NCI-H526 treated with DMSO at 0.1 percent for 48 hours (cell line): ENCODE data around the gene SLC36A3.
"Not testable (repeated sequence)": the region's sequence is repeated elsewhere in the genome, so short reads cannot be mapped to it uniquely, and the experiment has no call there.

ENCODE experiments used
- DNase-seq: peaks from one replicate; lab custom pipeline; 2025; lab: John Stamatoyannopoulos, UW

Gene SLC36A3

GRCh38 chr5:151259931-151260330 is 43.6 kb downstream of the SLC36A3 start:
- no peak for DNase-seq

DNA sequence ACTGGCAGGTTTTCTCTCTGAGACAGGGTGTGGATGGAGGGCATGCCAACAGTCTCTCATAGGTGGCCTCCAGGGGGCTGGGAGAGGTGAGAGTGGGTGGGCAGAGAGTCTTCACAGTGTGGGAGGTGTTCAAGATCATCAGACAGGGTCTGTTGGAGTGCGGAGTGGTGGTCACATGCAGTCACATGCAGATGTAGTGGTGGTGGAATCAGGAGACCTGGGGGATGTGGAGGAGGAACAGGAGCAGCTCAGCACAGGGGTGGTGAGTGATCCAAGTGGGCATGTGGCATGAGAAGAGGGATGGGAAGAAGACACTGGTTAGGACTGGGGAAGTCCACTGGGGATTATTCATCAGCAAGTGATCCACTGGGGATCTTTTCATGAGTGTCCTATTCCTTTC is 44.8 kb downstream of the SLC36A3 start:
- DNase-seq = no peak

- DNase-seq = no peak
These were observed 45.4 kb downstream of the SLC36A3 start for GRCh38 chr5:151258201-151258611.

GRCh38 chr5:151257731-151258181 is 45.8 kb downstream of the SLC36A3 start:
- DNase-seq = no peak

- DNase-seq = no peak
These were observed 47.8 kb downstream of the SLC36A3 start for GRCh38 chr5:151255621-151256286.

DNA sequence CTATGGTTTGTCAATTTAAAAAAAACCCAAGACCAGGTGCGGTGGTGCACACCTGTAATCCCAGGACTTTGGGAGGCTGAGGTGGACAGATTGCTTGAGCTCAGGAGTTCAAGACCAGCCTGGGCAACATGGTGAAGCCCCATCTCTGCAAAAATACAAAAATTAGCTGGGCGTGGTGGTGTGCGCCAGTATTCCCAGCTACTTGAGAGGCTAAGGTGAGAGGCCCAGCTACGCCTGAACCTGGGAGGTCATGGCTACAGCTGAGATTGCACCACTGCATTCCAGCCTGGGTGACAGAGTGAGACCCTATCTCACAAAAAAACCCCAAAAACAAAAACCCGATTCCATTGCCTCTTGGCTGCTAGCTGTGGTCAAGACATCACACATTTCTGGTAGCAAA is 48.6 kb downstream of the SLC36A3 start:
- not testable (repeated sequence) for DNase-seq

GRCh38 chr5:151254556-151254955 is 49.0 kb downstream of the SLC36A3 start:
- no peak for DNase-seq

DNA sequence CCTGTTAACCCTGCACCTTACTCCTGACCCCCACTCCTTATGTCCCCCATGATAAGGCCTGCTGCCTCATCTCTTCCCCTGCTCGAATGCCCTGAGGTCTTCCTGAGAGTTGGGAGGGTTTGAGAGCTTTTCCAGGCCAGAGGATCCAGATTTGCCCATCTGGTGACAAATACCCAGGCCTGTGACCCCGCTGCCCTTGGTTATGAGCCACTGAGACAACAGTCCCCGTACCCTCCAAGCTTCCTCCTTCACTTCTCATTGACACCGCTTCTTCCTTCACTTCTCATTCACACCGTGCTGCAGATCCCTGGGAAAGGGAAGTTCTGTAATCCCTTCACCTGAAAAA is 50.0 kb downstream of the SLC36A3 start:
- no peak for DNase-seq

GRCh38 chr5:151252762-151253604 is 50.6 kb downstream of the SLC36A3 start, which contains the start of gene GM2A:
Gene GM2A, plus strand, starts transcription at chr5:151253185. Its CDS starts 32 bp downstream, at chr5:151253217.
- DNase-seq = peak; percentile 97

- DNase-seq = no peak
These were observed 51.9 kb downstream of the SLC36A3 start for GRCh38 chr5:151251621-151252020.

DNA sequence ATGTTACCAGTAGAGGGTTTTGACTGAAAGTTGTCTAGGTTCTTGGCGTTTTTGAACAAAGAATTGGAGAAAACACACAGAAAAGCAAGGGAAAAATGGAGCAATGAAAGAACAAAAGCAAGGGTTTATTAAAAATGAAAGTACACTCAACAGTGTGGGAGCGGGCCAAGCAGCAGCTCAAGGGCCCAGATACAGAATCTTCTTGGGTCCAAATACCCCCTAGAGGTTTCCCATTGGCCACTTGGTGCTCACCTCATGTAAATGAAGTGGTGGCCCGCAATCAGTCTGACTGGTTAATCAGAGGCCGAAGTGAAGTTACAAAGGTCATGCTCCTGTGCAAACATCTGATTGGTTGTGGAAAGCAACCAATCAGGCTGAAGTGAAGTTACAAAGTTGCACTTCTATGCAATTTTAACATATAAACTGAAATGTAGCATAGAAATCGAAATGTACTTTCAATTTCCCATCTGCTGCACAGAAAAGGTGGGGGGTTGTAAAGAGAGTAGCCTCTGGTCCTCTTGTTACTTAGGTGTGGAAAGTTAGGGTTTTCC is 52.5 kb downstream of the SLC36A3 start:
- no peak for DNase-seq

GRCh38 chr5:151250346-151251000 is 53.1 kb downstream of the SLC36A3 start:
- no peak for DNase-seq

GRCh38 chr5:151249281-151249680 is 54.3 kb downstream of the SLC36A3 start:
- DNase-seq = no peak

DNA sequence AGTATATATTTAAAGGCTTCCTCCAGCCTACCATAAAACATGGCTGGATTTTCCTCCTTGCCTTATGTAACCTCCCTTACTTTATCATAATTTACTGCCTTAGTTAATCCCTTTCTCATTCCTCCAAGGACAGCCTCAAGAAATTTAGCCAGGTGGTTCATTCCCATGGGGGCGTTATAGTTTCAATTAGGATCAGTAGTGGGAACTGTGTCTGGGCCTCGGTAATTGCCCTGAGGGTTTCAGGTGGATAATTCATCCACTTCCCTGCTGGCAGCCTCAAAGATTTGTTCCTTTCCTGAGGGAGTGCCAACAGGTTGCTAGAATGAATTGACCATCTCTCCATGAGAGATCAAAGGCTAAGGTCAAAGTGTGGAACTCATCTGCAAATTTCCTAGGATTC is 54.9 kb downstream of the SLC36A3 start:
- no peak for DNase-seq

GRCh38 chr5:151245680-151246219 is 57.8 kb downstream of the SLC36A3 start:
- no peak for DNase-seq

DNA sequence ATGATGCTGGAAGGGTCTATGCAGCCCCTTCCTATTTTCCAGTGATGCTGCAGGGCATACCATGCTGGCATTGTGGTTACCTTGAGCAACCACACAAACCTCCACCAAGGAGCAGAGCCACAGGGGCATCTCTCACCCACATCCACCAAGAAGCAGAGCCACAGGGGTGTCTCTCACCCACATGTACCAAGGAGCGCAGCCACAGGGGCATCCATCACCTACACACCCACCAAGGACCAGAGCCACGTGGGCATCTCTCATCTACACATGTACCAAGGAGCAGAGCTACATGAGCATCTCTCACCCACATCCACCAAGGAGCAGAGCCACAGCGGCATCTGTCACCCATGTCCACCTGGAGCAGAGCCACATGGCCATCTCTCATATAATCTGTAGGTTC is 59.4 kb downstream of the SLC36A3 start:
- DNase-seq = no peak

DNA sequence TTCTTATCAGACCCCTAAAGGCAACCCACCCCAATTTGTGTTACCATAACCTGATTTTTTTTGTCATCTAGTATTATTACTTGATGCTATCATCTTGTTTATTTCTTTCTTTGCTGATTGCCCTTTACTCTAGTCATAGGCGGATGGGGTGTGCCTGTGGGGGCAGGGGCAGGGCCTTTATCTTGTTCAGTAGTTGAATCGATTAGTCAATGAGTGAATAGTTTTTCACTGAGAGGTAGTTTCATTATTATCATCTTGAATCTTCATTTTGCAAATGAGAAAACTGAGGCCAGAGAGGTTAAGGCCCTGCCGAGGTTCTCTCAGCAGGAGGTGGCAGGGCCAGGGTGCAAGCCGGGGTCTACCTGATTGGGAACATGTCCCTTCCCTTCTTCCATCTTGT is 60.0 kb downstream of the SLC36A3 start:
- DNase-seq = no peak

DNA sequence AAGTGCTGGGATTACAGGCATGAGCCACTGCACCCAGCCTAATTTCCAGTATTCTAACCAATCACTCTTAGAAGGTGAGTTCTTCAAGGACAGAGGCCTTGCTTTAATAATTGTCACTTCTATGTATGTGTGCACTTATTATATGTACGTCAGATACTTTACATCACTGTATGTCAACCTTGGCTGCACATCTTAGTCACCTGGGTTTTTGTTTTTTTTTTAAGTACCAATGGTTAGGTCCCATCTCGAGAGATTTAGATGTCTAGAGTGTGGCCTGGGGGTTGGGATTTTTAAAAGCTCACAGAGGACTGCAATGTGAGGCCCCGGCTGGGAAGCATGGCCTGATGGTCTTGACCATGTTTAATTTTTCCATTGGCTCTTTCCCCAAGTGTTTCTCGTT is 60.4 kb downstream of the SLC36A3 start:
- no peak for DNase-seq

DNA sequence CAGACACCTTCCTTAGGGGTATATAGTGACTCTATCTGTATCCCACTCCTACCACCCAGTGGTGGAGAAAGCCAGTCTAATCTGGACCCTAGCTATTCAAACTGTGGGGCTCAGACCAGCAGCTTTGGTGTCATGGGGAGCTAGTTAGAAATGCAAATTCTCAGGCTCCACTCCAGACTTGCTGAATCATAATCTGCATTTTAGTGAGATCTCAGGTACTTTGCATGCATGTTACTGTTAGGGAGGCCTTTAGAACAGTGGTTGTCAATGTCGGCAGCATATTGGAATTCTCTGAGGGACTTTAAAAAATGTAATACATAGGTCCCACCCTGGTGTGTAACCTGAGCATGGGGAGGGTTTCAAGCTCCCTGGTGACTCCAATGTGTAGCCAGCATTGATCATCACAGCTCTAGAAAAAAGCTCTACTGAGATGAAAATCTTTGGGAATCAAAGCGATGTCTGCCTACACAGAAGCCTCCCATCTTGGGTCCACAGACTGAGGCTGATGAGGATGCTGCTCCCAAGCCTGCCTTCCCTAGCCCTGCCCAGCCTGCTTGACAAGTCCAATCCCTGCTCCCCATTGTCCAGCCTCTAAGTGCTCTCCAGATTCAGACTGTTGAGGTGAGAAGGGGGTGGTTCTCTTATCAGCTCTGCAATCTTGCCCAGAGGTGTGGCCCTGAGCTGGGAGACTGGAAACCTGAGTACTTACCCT is 62.5 kb downstream of the SLC36A3 start:
- peak; percentile 63 for DNase-seq

- not testable (repeated sequence) for DNase-seq
These were observed 63.2 kb downstream of the SLC36A3 start for GRCh38 chr5:151240268-151240835.

GRCh38 chr5:151239237-151239861 is 64.2 kb downstream of the SLC36A3 start:
- peak; percentile 11 for DNase-seq
